Endothelial cell of umbilical vein (primary cell): Measurements from ENCODE around the gene SMAD1. TPM values are rescaled to one million over a fixed set of nuclear protein-coding genes. Genes with fewer than 3 reads are reported as not detected.

Experiments used
- BruUV-seq: library from RNA; stranded (reverse); fragments of 400-500 nt; replicated peaks from 2 replicates; lab custom pipeline; 2021; lab: Mats Ljungman, UMichigan
- CTCF ChIA-PET: fragments of 300-600, 350-600 bp; sonication (Branson Sonifier 250); formaldehyde crosslinking; loops from one replicate; lab custom pipeline; 2021; ENCODE audit warnings: antibody characterized with exemption, inconsistent platforms; lab: Charles Lee
- POLR2A ChIA-PET: fragments of 300-600, 350-600 bp; sonication (Branson Sonifier 250); formaldehyde crosslinking; loops from one replicate; lab custom pipeline; 2021; ENCODE audit warnings: antibody characterized with exemption, inconsistent platforms; lab: Charles Lee
- DNase-seq: peaks from one replicate; pipeline ENCODE4 v3.0.0-alpha.2; 2011; ENCODE audit warnings: low read depth, low spot score
- FAIRE-seq: peaks from 2 replicates; lab custom pipeline; 2011; peaks lifted over from hg19 to GRCh38; lab: Jason Lieb, UNC
- H2AFZ ChIP-seq: 2 replicates; pipeline ENCODE4 v1.6.0; 2012; ENCODE audit warnings: low read depth, low read length, control low read depth, inconsistent platforms
- H3K27ac ChIP-seq: 2 replicates; pipeline ENCODE4 v1.5.1; 2011; ENCODE audit warnings: low read depth, mild to moderate bottlenecking, control low read depth, low read length, moderate library complexity; ENCODE audit not compliant: insufficient read depth
- H3K27me3 ChIP-seq, 2 experiments: 2 replicates each; pipeline versions ENCODE4 v1.6.0 to v1.6.1; 2011; ENCODE audit warnings: low read length in 2 of 2, mixed read lengths in 1 of 2; ENCODE audit not compliant: control insufficient read depth in 2 of 2, insufficient read depth in 2 of 2
- H3K36me3 ChIP-seq, 2 experiments: 2 replicates in 1 of 2; 3 replicates in 1 of 2; pipeline ENCODE4 v1.5.1; 2011; ENCODE audit warnings: low read length in 2 of 2, mild to moderate bottlenecking in 1 of 2, moderate library complexity in 1 of 2; ENCODE audit not compliant: control insufficient read depth in 2 of 2, insufficient read depth in 2 of 2; ENCODE audit errors: extremely low read depth in 1 of 2
- H3K4me1 ChIP-seq: 3 replicates; pipeline ENCODE4 v1.5.1; 2011; ENCODE audit warnings: mild to moderate bottlenecking, low read length; ENCODE audit not compliant: control insufficient read depth, insufficient read depth; ENCODE audit errors: extremely low read depth
- H3K4me2 ChIP-seq: 2 replicates; pipeline ENCODE4 v1.6.1; 2011; ENCODE audit warnings: low read length, control low read depth, mixed read lengths; ENCODE audit not compliant: insufficient read depth
- H3K4me3 ChIP-seq, 3 experiments: fragments of 200-600 bp in 1 of 3; sonication (generic), shearing (Covaris generic) in 1 of 3; replicated peaks in 1 of 3; 2 replicates each; pipeline ENCODE4 v1.5.1; 2011 to 2016; ENCODE audit warnings: control low read depth in 3 of 3, low read length in 3 of 3, mild to moderate bottlenecking in 2 of 3, inconsistent platforms in 1 of 3, low read depth in 1 of 3, moderate library complexity in 1 of 3; ENCODE audit not compliant: insufficient read depth in 1 of 3
- H3K79me2 ChIP-seq: 2 replicates; pipeline ENCODE4 v1.6.0; 2012; ENCODE audit warnings: low read length, inconsistent platforms; ENCODE audit not compliant: control insufficient read depth, insufficient read depth
- H3K9ac ChIP-seq: replicated peaks from 2 replicates; pipeline ENCODE3; 2011; ENCODE audit warnings: low read length, control low read depth; ENCODE audit not compliant: insufficient read depth; ENCODE audit errors: extremely low read depth
- H3K9me1 ChIP-seq: replicated peaks from 3 replicates; pipeline ENCODE4 v1.6.0; 2011; ENCODE audit warnings: mild to moderate bottlenecking, low read length; ENCODE audit not compliant: control insufficient read depth, insufficient read depth; ENCODE audit errors: extremely low read depth
- H3K9me3 ChIP-seq: replicated peaks from 2 replicates; pipeline ENCODE4 v1.5.1; 2012; ENCODE audit warnings: low read length, inconsistent platforms; ENCODE audit not compliant: control insufficient read depth, insufficient read depth
- H4K20me1 ChIP-seq: replicated peaks from 2 replicates; pipeline ENCODE3; 2011; ENCODE audit warnings: mild to moderate bottlenecking, low read length; ENCODE audit not compliant: control insufficient read depth, insufficient read depth; ENCODE audit errors: extremely low read depth
- EZH2 ChIP-seq: IDR thresholded peaks from 2 replicates; pipeline ENCODE4 v1.6.1; 2012; ENCODE audit warnings: borderline replicate concordance, low read depth, mild to moderate bottlenecking, moderate library complexity, low read length, inconsistent platforms; ENCODE audit not compliant: severe bottlenecking
- FOS ChIP-seq: IDR thresholded peaks from 2 replicates; pipeline ENCODE4 v1.6.1; 2011; ENCODE audit warnings: mild to moderate bottlenecking, low read length, moderate library complexity, borderline replicate concordance; ENCODE audit not compliant: insufficient read depth
- GATA2 ChIP-seq: IDR thresholded peaks from 2 replicates; pipeline ENCODE4 v1.7.0; 2011; ENCODE audit warnings: low read depth, mild to moderate bottlenecking, moderate library complexity, mixed read lengths, low read length; ENCODE audit not compliant: insufficient read length, insufficient read depth
- JUN ChIP-seq: IDR thresholded peaks from 2 replicates; pipeline ENCODE4 v1.6.1; 2011; ENCODE audit warnings: borderline replicate concordance, low read depth; ENCODE audit not compliant: insufficient read length, insufficient read depth
- MAX ChIP-seq: IDR thresholded peaks from 2 replicates; pipeline ENCODE4 v1.6.1; 2011; ENCODE audit not compliant: insufficient read depth, insufficient read length
- MYC ChIP-seq: IDR thresholded peaks from one replicate; pipeline ENCODE4 v1.6.1; 2011; ENCODE audit warnings: mild to moderate bottlenecking, low read depth, low read length
- POLR2A ChIP-seq: IDR thresholded peaks from 2 replicates; pipeline ENCODE4 v1.6.1; 2012; ENCODE audit warnings: low read depth, mild to moderate bottlenecking, control low read depth, low read length
- POLR2AphosphoS5 ChIP-seq: IDR thresholded peaks from 2 replicates; pipeline ENCODE4 v1.6.1; 2012; ENCODE audit warnings: low read depth, mild to moderate bottlenecking, control low read depth, low read length, moderate library complexity; ENCODE audit not compliant: insufficient read depth
- dilution Hi-C: fragments of 300-500 bp; cut with MboI; formaldehyde crosslinking; loops from one replicate; pipeline ENCODE4 v1.15.0; 2019; ENCODE audit warnings: low sequenced_read_pairs; ENCODE audit not compliant: extremely low pct_ligation_motif_present
- intact Hi-C: fragments of 100-400 bp; cut with micrococcal nuclease; formaldehyde crosslinking; loops from one replicate; pipeline ENCODE4 v1.10.0; 2022
- polyA plus RNA-seq, 4 experiments: library from polyadenylated mRNA; depleted of rRNA in 3 of 4; stranded (reverse) in 3 of 4; unstranded in 1 of 4; fragments of >200 nt; gene quantifications; 2 replicates each; pipeline versions ENCODE4 v1.2.1 to v1.2.3, GENCODE V29; 2011 to 2012; ENCODE audit warnings: missing spikeins in 1 of 4
- total RNA-seq: library from RNA; stranded (reverse); gene quantifications from 2 replicates; pipeline ENCODE4 v1.2.3, GENCODE V29; 2021
- TF ChIP-seq, protein P1 (sequence below), 2 donors: IDR thresholded peaks; 1 replicate in 1 of 2; 2 replicates in 1 of 2; pipeline ENCODE4 v1.5.1; 2011; ENCODE audit warnings: low read length in 2 of 2, mild to moderate bottlenecking in 2 of 2, moderate library complexity in 2 of 2, control low read depth in 1 of 2, inconsistent platforms in 1 of 2, low read depth in 1 of 2; ENCODE audit not compliant: insufficient read depth in 1 of 2; ENCODE audit errors: extremely low read depth in 1 of 2

Gene SMAD1
- total and polyA plus RNA-seq, 2 donors (not counting 3 experiments of a cell fraction or from before 2014, with no cell fraction given), result 101 to 116 TPM

GRCh38 chr4:145481942-145482208 lies 222 bp downstream of the SMAD1 start:
- H3K9ac ChIP-seq, result peak overlapping the region; percentile 98
- peaks cover 59% of the 10 kb centered on the region for H3K79me2 ChIP-seq
- intact Hi-C loops, result loop anchor here (1.0 to 5.0 kb wide), 13 partner anchors 19 to 385 kb away; partner anchors contain the start of genes ABCE1, ANAPC10 and OTUD4
- ChIA-PET CTCF (interaction anchor here (1.0 to 1.9 kb wide), 3 partner anchors 75 to 265 kb away, joined by 3 to 11 read pairs (median 4); no protein-coding TSS in a partner anchor), POLR2A (no interaction called here)
- H3K27ac ChIP-seq, result peak overlapping the region; percentile 60
- no peaks in the 10 kb centered on the region for H3K9me3 ChIP-seq
- no peaks in the 10 kb centered on the region for H3K9me1 ChIP-seq
- dilution Hi-C loops, result no loop called here
- H3K4me3 ChIP-seq, result peak overlapping the region; percentile 82 to 99 (median 98)
- TF ChIP-seq FOS (no peak), EZH2 (no peak), JUN (no peak)
- FAIRE-seq, result no peak
- H2AFZ ChIP-seq, result peak overlapping the region; percentile 13
- DNase-seq, result no peak
- H3K4me2 ChIP-seq, result peak overlapping the region; percentile 97
- no peaks in the 10 kb centered on the region for H3K27me3 ChIP-seq
- BruUV-seq, result no TSS peak
- H3K36me3 ChIP-seq, result no peaks in the 10 kb centered on the region
- peaks cover 18% of the 10 kb centered on the region for H3K4me1 ChIP-seq
- no peaks in the 10 kb centered on the region for H4K20me1 ChIP-seq

DNA sequence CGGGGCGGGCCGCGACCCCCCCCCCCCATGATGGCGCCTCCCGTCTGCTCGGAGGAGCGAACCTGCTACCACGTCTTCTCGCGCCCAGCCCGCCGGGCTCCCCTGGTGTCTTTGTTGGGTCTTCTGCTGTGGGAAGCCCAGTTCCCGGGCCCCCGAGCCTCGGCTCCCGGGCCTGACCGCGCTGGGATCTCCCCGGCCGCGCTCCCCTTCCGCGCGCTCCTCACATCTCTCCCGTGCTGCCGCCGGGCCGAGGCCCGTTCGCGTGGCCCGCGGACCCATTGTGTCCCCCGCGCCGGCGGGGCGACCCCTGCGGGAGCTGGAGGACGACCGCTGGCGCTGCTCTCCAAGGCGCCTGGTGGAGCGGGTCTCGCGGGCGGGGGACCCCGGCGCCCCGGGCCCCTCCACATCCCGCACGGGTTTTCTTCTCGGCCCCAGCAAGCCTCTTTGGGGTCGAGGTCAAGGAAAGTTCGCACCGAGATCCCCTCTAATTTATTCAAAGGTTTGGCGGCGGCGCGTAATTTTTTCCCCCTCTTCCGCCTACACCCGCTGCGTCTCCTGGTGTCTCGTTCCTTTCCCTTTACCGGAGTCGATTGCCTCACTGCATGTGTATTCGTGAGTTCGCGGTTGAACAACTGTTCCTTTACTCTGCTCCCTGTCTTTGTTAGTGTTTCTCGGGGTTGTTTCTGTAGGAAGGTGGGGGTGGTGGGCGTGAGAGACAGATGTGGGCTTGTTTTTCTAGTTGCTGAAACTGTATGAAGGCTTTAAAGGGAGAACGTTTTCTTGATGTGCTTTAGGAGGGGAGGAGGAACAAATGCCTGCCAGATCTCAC lies 770 bp downstream of the SMAD1 start:
- no peaks in the 10 kb centered on the region for H3K27me3 ChIP-seq
- H3K9ac ChIP-seq, result peak overlapping the region; percentile 98
- H3K79me2 ChIP-seq, result peaks cover 64% of the 10 kb centered on the region
- dilution Hi-C loops (no loop called here), intact Hi-C loops (loop anchor here (1.0 to 5.0 kb wide), 6 partner anchors 203 to 385 kb away; partner anchors contain the start of genes ABCE1, ANAPC10 and OTUD4)
- peak overlapping the region; percentile 97 for H3K4me2 ChIP-seq
- peak overlapping the region; percentile 60 for H3K27ac ChIP-seq
- TF ChIP-seq POLR2AphosphoS5, result peak; percentile 26
- TF ChIP-seq POLR2A, result peak; percentile 51
- TF ChIP-seq GATA2, result no peak
- no peak for TF ChIP-seq EZH2
- TF ChIP-seq MAX, result no peak
- TF ChIP-seq, protein P1, sequence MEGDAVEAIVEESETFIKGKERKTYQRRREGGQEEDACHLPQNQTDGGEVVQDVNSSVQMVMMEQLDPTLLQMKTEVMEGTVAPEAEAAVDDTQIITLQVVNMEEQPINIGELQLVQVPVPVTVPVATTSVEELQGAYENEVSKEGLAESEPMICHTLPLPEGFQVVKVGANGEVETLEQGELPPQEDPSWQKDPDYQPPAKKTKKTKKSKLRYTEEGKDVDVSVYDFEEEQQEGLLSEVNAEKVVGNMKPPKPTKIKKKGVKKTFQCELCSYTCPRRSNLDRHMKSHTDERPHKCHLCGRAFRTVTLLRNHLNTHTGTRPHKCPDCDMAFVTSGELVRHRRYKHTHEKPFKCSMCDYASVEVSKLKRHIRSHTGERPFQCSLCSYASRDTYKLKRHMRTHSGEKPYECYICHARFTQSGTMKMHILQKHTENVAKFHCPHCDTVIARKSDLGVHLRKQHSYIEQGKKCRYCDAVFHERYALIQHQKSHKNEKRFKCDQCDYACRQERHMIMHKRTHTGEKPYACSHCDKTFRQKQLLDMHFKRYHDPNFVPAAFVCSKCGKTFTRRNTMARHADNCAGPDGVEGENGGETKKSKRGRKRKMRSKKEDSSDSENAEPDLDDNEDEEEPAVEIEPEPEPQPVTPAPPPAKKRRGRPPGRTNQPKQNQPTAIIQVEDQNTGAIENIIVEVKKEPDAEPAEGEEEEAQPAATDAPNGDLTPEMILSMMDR (IDR thresholded peaks at IDR 0.05; ENCODE audit: extremely low read depth in 1 of 2, insufficient read depth in 1 of 2, low read depth in 1 of 2, low read length in 2 of 2), result peak in 1 of 2 donors; percentile 14
- no peak for TF ChIP-seq MYC
- TF ChIP-seq JUN, result no peak
- TF ChIP-seq FOS, result no peak
- ChIA-PET CTCF (interaction anchor here (1.0 to 2.0 kb wide), 7 partner anchors 63 to 266 kb away, joined by 3 to 11 read pairs (median 7); no protein-coding TSS in a partner anchor), POLR2A (no interaction called here)
- peaks cover 18% of the 10 kb centered on the region for H3K4me1 ChIP-seq
- no peaks in the 10 kb centered on the region for H3K9me1 ChIP-seq
- BruUV-seq, result TSS peak; percentile 8
- peak overlapping the region; percentile 81 for H2AFZ ChIP-seq
- DNase-seq (peak; percentile 79), FAIRE-seq (peak; percentile 44)
- no peaks in the 10 kb centered on the region for H3K9me3 ChIP-seq
- H3K36me3 ChIP-seq, result no peaks in the 10 kb centered on the region
- H4K20me1 ChIP-seq, result no peaks in the 10 kb centered on the region
- peak overlapping the region; percentile 82 to 99 (median 98) for H3K4me3 ChIP-seq
